Sigmoid colon (tissue), 7 donors: Measurements from ENCODE around the gene LARGE1. TPM values are rescaled to one million over a fixed set of nuclear protein-coding genes. Genes with fewer than 3 reads are reported as not detected.

Experiments used
- DNase-seq: peaks from one replicate; pipeline ENCODE4 v3.0.0-alpha.2; 2019
- H3K27ac ChIP-seq, 4 donors: fragments of 200-600 bp; sonication (generic); one replicate each; pipeline ENCODE4 v1.5.1; 2016 to 2019; ENCODE audit warnings: mild to moderate bottlenecking in 1 of 4
- H3K27me3 ChIP-seq, 3 donors: fragments of 200-600 bp; sonication (generic); one replicate each; pipeline ENCODE4 v1.5.1; 2019; ENCODE audit warnings: mild to moderate bottlenecking in 1 of 3
- H3K36me3 ChIP-seq, 4 donors: fragments of 200-600 bp; sonication (generic); one replicate each; pipeline ENCODE4 v1.5.1; 2016 to 2019
- H3K4me1 ChIP-seq, 4 donors: fragments of 200-600 bp; sonication (generic); one replicate each; pipeline ENCODE4 v1.5.1; 2017 to 2019
- H3K4me3 ChIP-seq, 4 donors: fragments of 200-600 bp; sonication (generic); one replicate each; pipeline ENCODE4 v1.5.1; 2017 to 2019; ENCODE audit warnings: mild to moderate bottlenecking in 2 of 4, moderate library complexity in 1 of 4
- H3K9me3 ChIP-seq, 4 donors: fragments of 200-600 bp in 3 of 4; sonication (generic) in 3 of 4; one replicate each; pipeline versions ENCODE4 v1.5.1 to v1.6.1; 2013 to 2019
- CTCF ChIP-seq, 4 experiments: fragments of 450-650 bp in 3 of 4; fragments of 200-600 bp in 1 of 4; IDR thresholded peaks; one replicate each; pipeline ENCODE4 v1.5.1; 2016 to 2019; ENCODE audit warnings: antibody characterized with exemption in 4 of 4, mild to moderate bottlenecking in 3 of 4, moderate library complexity in 2 of 4
- EP300 ChIP-seq, 4 donors: sonication (generic); formaldehyde crosslinking; IDR thresholded peaks; one replicate each; pipeline ENCODE4 v1.6.1; 2017; ENCODE audit warnings: antibody characterized with exemption in 4 of 4
- POLR2A ChIP-seq, 2 donors: fragments of 450-650 bp; IDR thresholded peaks; one replicate each; pipeline ENCODE4 v1.6.1; 2016; ENCODE audit warnings: antibody characterized with exemption in 2 of 2, mild to moderate bottlenecking in 2 of 2, moderate library complexity in 2 of 2
- POLR2AphosphoS5 ChIP-seq, 4 donors: sonication (generic); formaldehyde crosslinking; IDR thresholded peaks; one replicate each; pipeline ENCODE4 v1.6.1; 2017; ENCODE audit warnings: antibody characterized with exemption in 4 of 4
- WGBS, 2 donors: extraction: QIAGEN DNeasy Blood & Tissue Kit; methylation state at CpG; one replicate each; pipeline ENCODE4 v1.1.7; 2013; 5-methylcytosine and 5-hydroxymethylcytosine counted together
- intact Hi-C: fragments of 100-400 bp; cut with DNase I; formaldehyde crosslinking; loops from one replicate; pipeline ENCODE4 v1.15.1; 2023
- polyA plus RNA-seq, 3 donors: library from polyadenylated mRNA; stranded (reverse); fragments of 200-250 nt; gene quantifications; one replicate each; pipeline ENCODE4 v1.2.3, GENCODE V29; 2013
- total RNA-seq, 4 donors: library from RNA; depleted of rRNA; stranded (reverse); fragments of >200 nt; gene quantifications; one replicate each; pipeline ENCODE4 v1.1.0, GENCODE V29; 2016
- donor health status: healthy with polysubstance abuse.
- donor health status: Bipolar disorder and iron deficiency.
- donor health status: healthy.

The LARGE1 gene
- total and polyA plus RNA-seq, 7 donors: 5.8 to 74.4 (median 38.0) TPM

GRCh38 chr22:33853200-33854097 lies 66.8 kb downstream of the LARGE1 start:
- DNase-seq: peak; percentile 80
- WGBS, 2 donors: 10 to 25% methylated on average over 9 of the region's 9 CpGs
- TF ChIP-seq POLR2A (IDR thresholded peaks at IDR 0.05) (no peak), POLR2AphosphoS5 (IDR thresholded peaks at IDR 0.05) (peak in 2 of 4 donors; percentile 37 to 39)
- no peaks in the 10 kb centered on the region for H3K9me3 ChIP-seq
- no peaks in the 10 kb centered on the region for H3K36me3 ChIP-seq
- no peaks in the 10 kb centered on the region for H3K27me3 ChIP-seq
- peak overlapping the region; percentile 62 to 76 (median 75) for H3K27ac ChIP-seq
- peaks cover 0 to 51% (median 40%) of the 10 kb centered on the region in 4 donors for H3K4me1 ChIP-seq
- H3K4me3 ChIP-seq: peak overlapping the region; percentile 29 to 49 (median 44)
- intact Hi-C loops: no loop called here

- no peaks in the 10 kb centered on the region for H3K36me3 ChIP-seq
- no peak for DNase-seq
- no peaks in the 10 kb centered on the region for H3K27me3 ChIP-seq
- no peak overlapping the region for H3K4me3 ChIP-seq
- peak overlapping the region in 3 of 4 donors; percentile 3 to 76 (median 74) for H3K27ac ChIP-seq
- no peaks in the 10 kb centered on the region for H3K9me3 ChIP-seq
- peaks cover 0 to 60% (median 44%) of the 10 kb centered on the region in 4 donors for H3K4me1 ChIP-seq
- 30 to 67% methylated on average over 5 of the region's 5 CpGs for WGBS, 2 donors
- no peak for TF ChIP-seq POLR2AphosphoS5 (IDR thresholded peaks at IDR 0.05)
- TF ChIP-seq EP300 (IDR thresholded peaks at IDR 0.05): no peak
- intact Hi-C loops: no loop called here
Measured at GRCh38 chr22:33851821-33852384, 68.4 kb downstream of the LARGE1 start.

GRCh38 chr22:33851240-33851639 lies 69.0 kb downstream of the LARGE1 start:
- Histone ChIP-seq H3K4me1 (peaks cover 0 to 60% (median 44%) of the 10 kb centered on the region in 4 donors), H3K4me3 (no peak overlapping the region), H3K27me3 (no peaks in the 10 kb centered on the region), H3K36me3 (no peaks in the 10 kb centered on the region), H3K27ac (peak overlapping the region in 3 of 4 donors; percentile 3 to 74 (median 5)), H3K9me3 (no peaks in the 10 kb centered on the region)
- DNase-seq: no peak
- WGBS, 2 donors: 43 to 73% methylated on average over 5 of the region's 5 CpGs
- intact Hi-C loops: no loop called here
- TF ChIP-seq POLR2AphosphoS5 (IDR thresholded peaks at IDR 0.05): no peak
- no peak for TF ChIP-seq EP300 (IDR thresholded peaks at IDR 0.05)
- no peak for TF ChIP-seq CTCF (IDR thresholded peaks at IDR 0.05)

GRCh38 chr22:33850724-33851123 lies 69.6 kb downstream of the LARGE1 start:
- Histone ChIP-seq H3K27ac (no peak overlapping the region), H3K9me3 (no peaks in the 10 kb centered on the region)
- intact Hi-C loops: no loop called here

GRCh38 chr22:33850193-33850592 lies 70.1 kb downstream of the LARGE1 start:
- H3K4me3 ChIP-seq: no peak overlapping the region
- DNase-seq: no peak
- WGBS, 2 donors: 81 to 84% methylated on average over 5 of the region's 5 CpGs
- no peak overlapping the region for H3K27ac ChIP-seq
- no peaks in the 10 kb centered on the region for H3K9me3 ChIP-seq
- no peaks in the 10 kb centered on the region for H3K36me3 ChIP-seq
- peaks cover 0 to 60% (median 44%) of the 10 kb centered on the region in 4 donors for H3K4me1 ChIP-seq
- no peaks in the 10 kb centered on the region for H3K27me3 ChIP-seq
- intact Hi-C loops: no loop called here
- no peak for TF ChIP-seq POLR2A (IDR thresholded peaks at IDR 0.05)
- TF ChIP-seq CTCF (IDR thresholded peaks at IDR 0.05): no peak
- no peak for TF ChIP-seq EP300 (IDR thresholded peaks at IDR 0.05)
- TF ChIP-seq POLR2AphosphoS5 (IDR thresholded peaks at IDR 0.05): no peak

More at GRCh38 chr22:33850724-33851123, 69.6 kb downstream of the LARGE1 start:
- Histone ChIP-seq H3K4me3 (no peak overlapping the region), H3K27me3 (no peaks in the 10 kb centered on the region), H3K36me3 (no peaks in the 10 kb centered on the region), H3K4me1 (peaks cover 0 to 60% (median 44%) of the 10 kb centered on the region in 4 donors)
- DNase-seq: no peak
- TF ChIP-seq EP300 (IDR thresholded peaks at IDR 0.05): no peak
- no peak for TF ChIP-seq POLR2A (IDR thresholded peaks at IDR 0.05)
- TF ChIP-seq CTCF (IDR thresholded peaks at IDR 0.05): no peak
- TF ChIP-seq POLR2AphosphoS5 (IDR thresholded peaks at IDR 0.05): no peak
- 84 to 88% methylated on average over 2 of the region's 2 CpGs for WGBS, 2 donors
